GM19035 (cell line): ENCODE results near the gene MAP4K4.

Experiments used
- ATAC-seq: cut with Tn5 transposase; IDR thresholded peaks from one replicate; pipeline ENCODE4 v1.9.1; 2021; ENCODE audit not compliant: unreplicated experiment

MAP4K4 gene

DNA sequence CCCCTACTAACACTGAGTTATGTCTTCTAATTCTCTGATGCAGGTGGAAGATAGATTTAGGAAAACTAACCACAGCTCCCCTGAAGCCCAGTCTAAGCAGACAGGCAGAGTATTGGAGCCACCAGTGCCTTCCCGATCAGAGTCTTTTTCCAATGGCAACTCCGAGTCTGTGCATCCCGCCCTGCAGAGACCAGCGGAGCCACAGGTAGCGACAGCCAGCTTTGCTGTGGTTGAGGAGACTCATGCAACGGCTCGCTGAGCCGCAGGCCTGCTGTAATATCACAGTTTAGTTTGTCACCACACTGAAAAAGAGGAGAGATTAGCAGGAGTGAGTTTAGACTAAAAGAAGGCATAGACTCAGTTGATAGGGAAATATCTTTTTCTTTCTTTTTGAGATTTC, 163.3 kb downstream of the MAP4K4 start:
- ATAC-seq: no peak

- no peak for ATAC-seq
Measured at GRCh38 chr2:101861382-101861781, 163.9 kb downstream of the MAP4K4 start.

DNA sequence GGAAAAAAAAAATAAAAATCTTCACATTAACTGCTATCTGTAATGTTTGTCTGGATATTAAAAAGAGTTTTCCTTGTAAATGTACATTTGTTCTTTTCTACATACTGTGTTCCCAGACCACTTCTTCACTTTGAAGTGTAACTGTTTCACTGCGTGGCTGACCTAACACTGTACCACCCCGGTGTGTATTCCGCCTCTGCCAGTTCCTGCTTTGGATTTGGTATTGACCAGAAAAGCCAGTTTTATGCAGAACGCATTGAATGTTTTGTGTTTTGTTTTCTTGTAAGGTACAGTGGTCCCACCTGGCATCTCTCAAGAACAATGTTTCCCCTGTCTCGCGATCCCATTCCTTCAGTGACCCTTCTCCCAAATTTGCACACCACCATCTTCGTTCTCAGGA, 166.0 kb downstream of the MAP4K4 start:
- ATAC-seq: no peak

- no peak for ATAC-seq
Measured at GRCh38 chr2:101864426-101864825, 166.9 kb downstream of the MAP4K4 start.

DNA sequence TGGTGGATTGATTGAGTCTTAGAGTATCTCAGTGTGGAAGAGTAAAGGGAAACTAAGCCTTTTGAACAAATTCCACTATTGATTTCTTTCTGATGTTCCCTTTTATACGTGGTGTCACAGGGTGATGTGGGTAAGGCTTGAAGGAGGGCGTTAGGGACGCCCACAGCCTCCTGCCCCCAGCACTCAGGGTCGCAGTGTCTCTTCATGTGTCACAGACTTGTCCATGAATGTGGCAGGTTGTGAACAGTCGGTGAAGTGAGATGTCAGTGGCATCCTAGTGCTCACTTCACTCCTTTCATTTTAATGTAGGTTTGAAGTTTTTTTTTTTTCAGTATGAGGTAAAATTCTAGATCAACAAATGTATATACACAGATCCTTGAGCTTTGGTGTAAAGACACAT, 171.0 kb downstream of the MAP4K4 start:
- ATAC-seq: no peak

GRCh38 chr2:101869527-101869926, 172.0 kb downstream of the MAP4K4 start:
- no peak for ATAC-seq

- ATAC-seq: no peak
Measured at GRCh38 chr2:101870444-101870843, 172.9 kb downstream of the MAP4K4 start.

- ATAC-seq: no peak
Measured at GRCh38 chr2:101871480-101871879, 174.0 kb downstream of the MAP4K4 start.

DNA sequence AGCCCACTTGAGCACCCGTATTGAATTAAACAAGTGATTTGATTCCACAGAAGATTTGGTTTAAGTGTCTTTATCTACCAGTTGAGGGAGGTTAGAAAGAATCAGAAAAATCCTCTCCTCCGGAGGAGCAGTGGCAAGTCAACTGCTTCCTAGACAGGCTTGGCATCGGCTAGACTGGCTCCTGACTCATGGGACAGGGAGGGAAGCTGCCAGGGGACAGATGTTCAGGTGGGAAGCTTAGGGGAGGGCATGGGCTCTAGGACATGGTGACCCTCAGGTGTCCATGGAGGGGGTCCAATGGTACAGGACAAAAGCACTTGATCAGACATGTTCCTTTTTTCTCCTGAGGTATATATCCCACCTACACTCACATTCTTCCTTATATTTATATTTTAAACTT, 175.0 kb downstream of the MAP4K4 start:
- ATAC-seq: no peak

DNA sequence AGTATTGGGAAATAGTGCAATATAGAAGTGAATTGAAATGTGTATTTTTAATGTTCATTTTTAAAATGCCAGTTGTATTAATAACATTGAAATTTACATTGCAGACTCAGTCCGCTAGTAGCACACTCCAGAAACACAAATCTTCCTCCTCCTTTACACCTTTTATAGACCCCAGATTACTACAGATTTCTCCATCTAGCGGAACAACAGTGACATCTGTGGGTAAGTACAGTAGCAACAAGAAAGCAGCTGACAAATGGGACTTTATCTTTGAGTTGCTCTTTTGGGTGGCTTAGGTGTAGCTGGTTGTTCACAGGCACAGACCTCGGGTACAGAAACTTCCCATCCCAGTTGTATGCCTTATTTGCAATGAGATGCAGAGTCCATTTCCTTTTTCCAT, 176.0 kb downstream of the MAP4K4 start:
- no peak for ATAC-seq

DNA sequence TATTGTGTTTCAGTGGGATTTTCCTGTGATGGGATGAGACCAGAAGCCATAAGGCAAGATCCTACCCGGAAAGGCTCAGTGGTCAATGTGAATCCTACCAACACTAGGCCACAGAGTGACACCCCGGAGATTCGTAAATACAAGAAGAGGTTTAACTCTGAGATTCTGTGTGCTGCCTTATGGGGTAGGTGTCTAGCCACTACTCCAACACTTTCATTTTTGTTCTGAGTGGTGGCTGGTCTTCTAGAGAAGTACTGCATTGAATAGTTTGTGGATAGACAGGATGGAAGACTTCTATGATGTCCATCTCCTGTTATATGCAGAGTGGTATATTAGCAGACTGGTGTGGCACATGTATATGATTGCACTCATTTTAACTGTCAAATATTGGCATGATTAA, 176.6 kb downstream of the MAP4K4 start:
- ATAC-seq: no peak

- no peak for ATAC-seq
Measured at GRCh38 chr2:101879466-101879865, 182.0 kb downstream of the MAP4K4 start.

DNA sequence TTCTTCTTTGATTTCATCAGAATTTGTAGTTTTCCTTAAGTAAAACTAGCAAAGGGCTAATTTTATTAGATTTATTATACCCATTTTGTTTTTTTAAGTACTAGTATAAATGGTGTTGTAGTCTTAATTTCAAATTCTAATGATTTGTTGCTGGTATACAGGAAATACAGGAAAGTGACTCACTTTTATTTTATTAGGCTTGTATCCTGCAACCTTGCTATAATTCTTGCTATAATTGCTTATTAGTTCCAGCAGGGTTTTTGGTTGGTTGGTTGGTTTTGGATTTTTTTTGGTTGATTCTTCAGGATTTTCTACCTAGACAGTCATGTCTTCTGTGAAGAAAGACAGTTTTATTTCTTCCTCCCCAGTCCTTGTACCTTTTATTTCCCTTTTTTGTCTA, 183.6 kb downstream of the MAP4K4 start:
- ATAC-seq: no peak

DNA sequence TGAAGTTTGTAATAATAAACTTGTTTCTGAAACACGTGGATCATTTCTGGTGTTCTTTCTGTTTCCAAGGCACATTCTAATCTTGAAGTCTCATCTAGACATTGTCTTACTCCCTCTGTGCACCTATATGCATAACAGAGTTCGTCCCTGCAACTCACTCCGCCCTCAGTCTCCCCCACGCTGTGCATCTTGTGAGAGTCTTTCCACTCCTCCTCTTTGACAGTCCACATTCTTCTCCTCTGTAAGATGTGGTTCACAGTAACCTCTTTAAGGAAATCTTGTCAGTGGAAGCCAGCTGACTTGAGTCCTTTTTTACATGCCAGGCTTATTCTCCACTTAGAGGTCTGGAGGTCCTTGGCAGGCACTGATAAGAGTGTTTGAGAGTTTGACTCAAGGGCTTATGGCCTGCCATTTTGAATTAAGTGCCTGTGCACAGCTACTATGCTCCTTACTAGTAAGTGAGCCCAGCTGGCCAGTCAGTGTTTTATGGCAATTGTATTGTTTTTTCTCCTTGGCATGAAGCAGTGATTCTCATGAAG, 185.3 kb downstream of the MAP4K4 start:
- no peak for ATAC-seq

DNA sequence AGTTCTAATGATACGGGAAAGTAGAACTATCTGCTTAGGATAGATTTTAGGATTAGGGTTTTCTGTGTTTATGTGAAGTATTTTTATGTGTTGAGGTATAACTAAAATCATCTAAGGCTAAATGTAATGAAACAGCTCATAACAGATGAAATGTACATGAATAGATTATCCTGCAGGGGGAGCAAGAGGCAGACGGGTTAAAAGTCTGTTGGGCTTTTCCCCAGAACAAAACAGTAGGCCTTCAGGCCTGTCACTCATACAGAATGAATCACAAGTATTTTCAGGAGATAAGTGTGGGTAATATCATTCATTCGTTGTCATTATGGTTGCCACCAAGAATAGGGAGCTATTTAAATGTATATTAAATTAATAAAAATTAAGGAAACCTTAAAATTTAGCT, 186.4 kb downstream of the MAP4K4 start:
- peak; percentile 53 for ATAC-seq

- no peak for ATAC-seq
Measured at GRCh38 chr2:101884423-101884822, 186.9 kb downstream of the MAP4K4 start.

GRCh38 chr2:101887328-101887727, 189.8 kb downstream of the MAP4K4 start:
- no peak for ATAC-seq

GRCh38 chr2:101889460-101890098, 192.1 kb downstream of the MAP4K4 start:
- ATAC-seq: no peak

GRCh38 chr2:101892377-101892776, 194.9 kb downstream of the MAP4K4 start:
- ATAC-seq: no peak

- no peak for ATAC-seq
Measured at GRCh38 chr2:101893681-101894381, 196.3 kb downstream of the MAP4K4 start.

DNA sequence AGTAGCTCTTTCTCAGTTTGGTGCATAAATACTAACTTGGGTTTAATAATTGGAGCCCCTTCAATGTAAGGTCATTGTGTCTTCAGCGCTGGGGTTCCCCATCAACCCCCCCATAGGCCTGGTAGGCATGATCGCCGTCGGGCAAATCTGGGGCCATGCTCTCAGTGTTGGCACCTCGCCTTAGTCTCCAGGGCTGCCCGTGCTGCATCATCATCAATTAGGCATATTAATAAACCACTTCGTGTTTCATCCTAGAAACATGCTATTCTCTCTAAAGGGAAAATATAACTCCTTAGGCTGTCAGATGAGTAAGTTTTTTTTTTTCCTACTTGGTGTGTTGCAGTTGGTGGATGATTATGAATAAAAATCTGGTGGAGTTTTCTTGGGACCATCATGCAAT, 197.5 kb downstream of the MAP4K4 start:
- no peak for ATAC-seq

DNA sequence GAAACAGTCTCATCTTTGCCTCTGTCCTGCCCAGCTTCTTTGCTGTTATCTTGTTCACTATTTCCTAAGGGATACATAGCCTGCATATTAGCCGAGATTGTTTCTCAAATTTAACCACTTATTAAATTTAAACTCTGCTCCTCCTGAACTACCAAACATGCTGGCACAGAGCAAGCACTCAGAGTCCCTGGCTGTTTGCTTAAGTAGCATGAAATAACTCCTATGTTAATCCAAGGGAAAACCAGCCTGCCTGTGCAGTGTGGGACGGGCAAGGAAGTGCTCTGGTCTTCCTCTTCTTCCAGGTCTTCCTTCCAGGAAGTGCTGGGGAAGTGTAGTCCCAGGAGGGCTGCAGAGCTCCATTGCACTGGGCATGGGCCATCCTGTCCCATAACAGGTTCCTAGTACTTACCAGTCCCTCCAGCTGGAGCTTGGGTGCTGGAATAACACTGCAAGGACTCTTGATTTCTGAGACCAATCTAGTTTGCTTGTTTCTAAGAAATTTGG, 198.4 kb downstream of the MAP4K4 start:
- ATAC-seq: no peak
